ENCODE results near the gene RIMBP2. TPM values are rescaled to one million over a fixed set of nuclear protein-coding genes. Genes with fewer than 3 reads are reported as not detected.

Gene RIMBP2
- total RNA-seq, 2 experiments from 2014 or later, result not detected

- no peaks in the 10 kb centered on the region for H3K4me1 ChIP-seq (ENCODE audit: insufficient read depth, low read length)
- H3K9me3 ChIP-seq (ENCODE audit: control insufficient read depth in 1 of 2, insufficient read depth in 1 of 2, low read length in 2 of 2), result peaks cover 0 to 26% of the 10 kb centered on the region in 2 experiments
- ChIA-PET POLR2A (no interaction called here), CTCF (no interaction called here)
- no peak overlapping the region for H3K27ac ChIP-seq (ENCODE audit: low read depth in 1 of 2, low read length in 2 of 2)
- H3K27me3 ChIP-seq (ENCODE audit: control insufficient read depth in 1 of 2, insufficient read depth in 2 of 2, low read length in 2 of 2), result no peaks in the 10 kb centered on the region
- H3K36me3 Mint-ChIP-seq (ENCODE audit: low read depth), result no peaks in the 10 kb centered on the region
- no peak overlapping the region for H3K27ac Mint-ChIP-seq
- no peak for ATAC-seq (ENCODE audit: poor library complexity)
- H3K36me3 ChIP-seq (ENCODE audit: insufficient read depth, low read length), result no peaks in the 10 kb centered on the region
- intact Hi-C loops (cut with DNase I, micrococcal nuclease), result no loop called here
- no peak overlapping the region for H3K4me3 Mint-ChIP-seq
- H3K4me1 Mint-ChIP-seq (ENCODE audit: low read depth), result no peaks in the 10 kb centered on the region
- no peak overlapping the region for H3K4me3 ChIP-seq (ENCODE audit: low read length)
- DNase-seq, result no peak
- H3K9me3 Mint-ChIP-seq, result no peaks in the 10 kb centered on the region
- H3K27me3 Mint-ChIP-seq, result no peaks in the 10 kb centered on the region
- TF ChIP-seq CTCF (IDR thresholded peaks at IDR 0.05), result no peak
Measured at GRCh38 chr12:130454296-130454695, 261.8 kb downstream of the RIMBP2 start.

DNA sequence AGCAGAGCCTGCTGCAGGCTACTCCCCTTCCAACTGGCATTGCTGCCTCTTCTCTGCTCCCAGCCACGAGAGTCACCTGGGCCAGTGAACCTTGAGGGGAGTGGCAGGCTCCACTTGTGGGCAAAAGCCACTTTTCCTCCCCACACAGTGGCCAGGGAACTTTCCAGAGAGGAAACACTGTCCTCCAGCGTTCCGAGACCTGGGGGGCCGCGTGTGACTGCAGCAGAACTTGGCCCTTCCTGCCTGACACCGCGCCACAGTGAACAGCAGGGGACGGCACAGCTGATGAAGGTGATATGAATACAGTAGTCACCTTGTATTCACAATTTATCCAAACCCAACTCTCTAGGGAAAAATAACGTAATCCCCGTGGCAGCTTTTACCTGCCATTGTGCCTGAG is 263.6 kb downstream of the RIMBP2 start:
- Histone ChIP-seq H3K9me3 (ENCODE audit: control insufficient read depth in 1 of 2, insufficient read depth in 1 of 2, low read length in 2 of 2) (peaks cover 0 to 23% of the 10 kb centered on the region in 2 experiments), H3K36me3 (ENCODE audit: insufficient read depth, low read length) (no peaks in the 10 kb centered on the region), H3K4me3 (ENCODE audit: low read length) (no peak overlapping the region), H3K27me3 (ENCODE audit: control insufficient read depth in 1 of 2, insufficient read depth in 2 of 2, low read length in 2 of 2) (no peaks in the 10 kb centered on the region), H3K27ac (ENCODE audit: low read depth in 1 of 2, low read length in 2 of 2) (no peak overlapping the region), H3K4me1 (ENCODE audit: insufficient read depth, low read length) (no peaks in the 10 kb centered on the region)
- CTCF ChIA-PET, result no interaction called here
- intact Hi-C loops (cut with DNase I, micrococcal nuclease), result no loop called here
- TF ChIP-seq CTCF (IDR thresholded peaks at IDR 0.05), result no peak
- Mint-ChIP-seq H3K4me3 (no peak overlapping the region), H3K4me1 (ENCODE audit: low read depth) (no peaks in the 10 kb centered on the region), H3K27me3 (no peaks in the 10 kb centered on the region), H3K9me3 (no peaks in the 10 kb centered on the region), H3K36me3 (ENCODE audit: low read depth) (no peaks in the 10 kb centered on the region), H3K27ac (no peak overlapping the region)
- DNase-seq (no peak), ATAC-seq (ENCODE audit: poor library complexity) (no peak)
- POLR2A ChIA-PET, result no interaction called here

GRCh38 chr12:130451001-130451930 is 264.8 kb downstream of the RIMBP2 start:
- ATAC-seq (ENCODE audit: poor library complexity), result no peak
- no peak for DNase-seq
- H3K36me3 ChIP-seq (ENCODE audit: insufficient read depth, low read length), result no peaks in the 10 kb centered on the region
- Mint-ChIP-seq H3K4me1 (ENCODE audit: low read depth) (no peaks in the 10 kb centered on the region), H3K27me3 (no peaks in the 10 kb centered on the region), H3K36me3 (ENCODE audit: low read depth) (no peaks in the 10 kb centered on the region), H3K4me3 (no peak overlapping the region), H3K27ac (no peak overlapping the region), H3K9me3 (no peaks in the 10 kb centered on the region)
- TF ChIP-seq CTCF (IDR thresholded peaks at IDR 0.05), result no peak
- no peak overlapping the region for H3K4me3 ChIP-seq (ENCODE audit: low read length)
- no peak overlapping the region for H3K27ac ChIP-seq (ENCODE audit: low read depth in 1 of 2, low read length in 2 of 2)
- H3K27me3 ChIP-seq (ENCODE audit: control insufficient read depth in 1 of 2, insufficient read depth in 2 of 2, low read length in 2 of 2), result no peaks in the 10 kb centered on the region
- ChIA-PET POLR2A (no interaction called here), CTCF (no interaction called here)
- H3K4me1 ChIP-seq (ENCODE audit: insufficient read depth, low read length), result no peaks in the 10 kb centered on the region
- peaks cover 0 to 28% of the 10 kb centered on the region in 2 experiments for H3K9me3 ChIP-seq (ENCODE audit: control insufficient read depth in 1 of 2, insufficient read depth in 1 of 2, low read length in 2 of 2)
- intact Hi-C loops (cut with DNase I, micrococcal nuclease), result no loop called here
